ENCODE measurements around the gene HMX2. TPM values are rescaled to one million over a fixed set of nuclear protein-coding genes. Genes with fewer than 3 reads are reported as not detected.
"Not testable (repeated sequence)": the region's sequence is repeated elsewhere in the genome, so short reads cannot be mapped to it uniquely, and the experiment has no call there.

Gene HMX2
- total RNA-seq, 2 donors from 2014 or later, result 0.13 to 0.15 TPM

DNA sequence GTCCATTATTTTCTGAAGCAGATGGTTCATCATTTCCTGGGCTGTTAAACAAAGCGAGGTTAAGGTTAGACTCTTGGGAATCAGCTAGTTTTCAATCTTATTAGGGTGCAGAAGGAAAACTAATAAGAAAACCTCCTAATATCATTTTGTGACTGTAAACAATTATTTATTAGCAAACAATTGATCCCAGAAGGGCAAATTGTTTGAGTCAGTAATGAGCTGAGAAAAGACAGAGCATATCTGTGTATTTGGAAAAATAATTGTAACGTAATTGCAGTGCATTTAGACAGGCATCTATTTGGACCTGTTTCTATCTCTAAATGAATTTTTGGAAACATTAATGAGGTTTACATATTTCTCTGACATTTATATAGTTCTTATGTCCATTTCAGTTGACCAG lies 16.4 kb downstream of the HMX2 start:
- DNase-seq, result no peak
- Histone ChIP-seq H3K4me3 (no peak overlapping the region), H3K9me3 (no peaks in the 10 kb centered on the region), H3K4me1 (no peaks in the 10 kb centered on the region), H3K36me3 (peaks cover 15% of the 10 kb centered on the region), H3K27ac (no peak overlapping the region), H3K27me3 (no peaks in the 10 kb centered on the region), H3K9ac (ENCODE audit: low read depth in 2 of 2, low read length in 2 of 2) (no peak overlapping the region)
- TF ChIP-seq, protein P1, sequence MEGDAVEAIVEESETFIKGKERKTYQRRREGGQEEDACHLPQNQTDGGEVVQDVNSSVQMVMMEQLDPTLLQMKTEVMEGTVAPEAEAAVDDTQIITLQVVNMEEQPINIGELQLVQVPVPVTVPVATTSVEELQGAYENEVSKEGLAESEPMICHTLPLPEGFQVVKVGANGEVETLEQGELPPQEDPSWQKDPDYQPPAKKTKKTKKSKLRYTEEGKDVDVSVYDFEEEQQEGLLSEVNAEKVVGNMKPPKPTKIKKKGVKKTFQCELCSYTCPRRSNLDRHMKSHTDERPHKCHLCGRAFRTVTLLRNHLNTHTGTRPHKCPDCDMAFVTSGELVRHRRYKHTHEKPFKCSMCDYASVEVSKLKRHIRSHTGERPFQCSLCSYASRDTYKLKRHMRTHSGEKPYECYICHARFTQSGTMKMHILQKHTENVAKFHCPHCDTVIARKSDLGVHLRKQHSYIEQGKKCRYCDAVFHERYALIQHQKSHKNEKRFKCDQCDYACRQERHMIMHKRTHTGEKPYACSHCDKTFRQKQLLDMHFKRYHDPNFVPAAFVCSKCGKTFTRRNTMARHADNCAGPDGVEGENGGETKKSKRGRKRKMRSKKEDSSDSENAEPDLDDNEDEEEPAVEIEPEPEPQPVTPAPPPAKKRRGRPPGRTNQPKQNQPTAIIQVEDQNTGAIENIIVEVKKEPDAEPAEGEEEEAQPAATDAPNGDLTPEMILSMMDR (IDR thresholded peaks at IDR 0.05), result no peak
- intact Hi-C loops (cut with DNase I), result no loop called here

DNA sequence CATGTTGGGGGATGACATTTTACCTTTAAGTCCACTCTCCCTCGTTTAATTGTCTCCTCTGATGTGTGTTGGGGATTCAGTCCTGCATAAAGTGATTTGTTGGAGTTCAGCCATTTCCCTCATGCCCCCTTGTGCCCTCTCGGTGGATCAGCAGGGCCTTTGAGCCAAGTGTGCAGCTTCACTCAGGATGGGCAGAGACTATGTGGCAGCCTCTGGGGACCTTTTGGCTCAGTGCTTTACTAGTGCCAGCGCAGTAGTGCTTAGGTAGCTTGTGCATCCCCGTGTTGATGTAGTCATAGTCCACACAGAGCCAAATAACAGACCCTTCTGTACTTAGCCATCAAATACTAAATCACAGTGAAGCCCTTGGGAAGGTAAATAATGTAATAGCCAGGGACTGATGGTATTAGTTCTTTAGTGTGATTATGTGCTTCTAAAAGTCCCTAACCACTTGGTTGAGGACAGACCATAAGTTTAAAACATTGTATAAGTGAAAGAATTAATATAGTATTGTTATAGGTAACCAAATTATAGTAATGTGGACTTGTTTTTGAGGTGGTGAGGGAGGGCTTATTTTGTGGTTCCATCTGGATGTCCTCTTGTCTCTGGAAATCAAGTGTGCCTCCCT lies 17.6 kb downstream of the HMX2 start:
- no peak overlapping the region for H3K27ac ChIP-seq
- H3K9me3 ChIP-seq, result no peaks in the 10 kb centered on the region
- no peaks in the 10 kb centered on the region for H3K27me3 ChIP-seq
- H3K9ac ChIP-seq (ENCODE audit: low read depth in 2 of 2, low read length in 2 of 2), result no peak overlapping the region
- DNase-seq, result no peak
- TF ChIP-seq, protein P1 (IDR thresholded peaks at IDR 0.05), result no peak
- peaks cover 15% of the 10 kb centered on the region for H3K36me3 ChIP-seq
- no peaks in the 10 kb centered on the region for H3K4me1 ChIP-seq
- intact Hi-C loops (cut with DNase I), result no loop called here
- H3K4me3 ChIP-seq, result no peak overlapping the region

- intact Hi-C loops (cut with DNase I), result no loop called here
- no peak overlapping the region for H3K27ac ChIP-seq
- no peaks in the 10 kb centered on the region for H3K4me1 ChIP-seq
- H3K36me3 ChIP-seq, result peaks cover 15% of the 10 kb centered on the region
- no peak overlapping the region for H3K9ac ChIP-seq (ENCODE audit: low read depth in 2 of 2, low read length in 2 of 2)
- H3K4me3 ChIP-seq, result no peak overlapping the region
- no peak for DNase-seq
- TF ChIP-seq, protein P1 (IDR thresholded peaks at IDR 0.05), result no peak
- H3K27me3 ChIP-seq, result no peaks in the 10 kb centered on the region
- H3K9me3 ChIP-seq, result no peaks in the 10 kb centered on the region
Measured at GRCh38 chr10:123166618-123167017, 18.7 kb downstream of the HMX2 start.

DNA sequence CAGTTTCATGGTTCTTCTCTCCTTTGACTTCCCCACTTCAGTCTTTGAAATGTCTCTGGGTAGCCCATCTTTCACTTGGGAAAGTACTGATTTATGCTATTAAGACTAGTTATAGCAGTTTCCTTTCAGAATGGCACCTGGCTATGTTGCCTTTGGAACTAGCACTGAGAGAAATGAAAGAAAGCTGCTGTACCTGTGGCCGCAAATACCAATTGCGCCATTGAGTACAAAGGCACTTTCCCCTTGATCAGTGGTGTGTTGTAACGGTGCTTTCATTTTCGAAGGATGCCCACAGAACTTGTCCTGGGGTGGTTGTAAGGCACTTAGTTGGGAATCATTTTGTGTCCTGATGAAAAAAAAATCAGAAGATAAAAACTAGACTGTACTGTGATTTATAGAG lies 23.0 kb downstream of the HMX2 start:
- TF ChIP-seq, protein P1 (IDR thresholded peaks at IDR 0.05), result no peak
- peaks cover 4% of the 10 kb centered on the region for H3K36me3 ChIP-seq
- H3K4me3 ChIP-seq, result no peak overlapping the region
- H3K9me3 ChIP-seq, result no peaks in the 10 kb centered on the region
- no peak overlapping the region for H3K27ac ChIP-seq
- DNase-seq, result no peak
- no peaks in the 10 kb centered on the region for H3K27me3 ChIP-seq
- intact Hi-C loops (cut with DNase I), result no loop called here
- no peak overlapping the region for H3K9ac ChIP-seq (ENCODE audit: low read depth in 2 of 2, low read length in 2 of 2)
- no peaks in the 10 kb centered on the region for H3K4me1 ChIP-seq

GRCh38 chr10:123171616-123172015 lies 23.7 kb downstream of the HMX2 start:
- not testable (repeated sequence) for H3K27me3 ChIP-seq, DNase-seq, H3K36me3 ChIP-seq

More at GRCh38 chr10:123171616-123172015, 23.7 kb downstream of the HMX2 start:
- H3K27ac ChIP-seq; intact Hi-C loops (cut with DNase I); H3K4me1 ChIP-seq; H3K9ac ChIP-seq (ENCODE audit: low read depth in 2 of 2, low read length in 2 of 2); H3K9me3 ChIP-seq; H3K4me3 ChIP-seq: not testable (repeated sequence)
